ENCODE measurements around the gene DLG2.

GRCh38 chr11:83629775-83630174 lies 1997.4 kb downstream of the DLG2 start:
- TF ChIP-seq CTCF (IDR thresholded peaks at IDR 0.05; ENCODE audit: low read length) = no peak
- TF ChIP-seq EZH2 (optimal IDR thresholded peaks at IDR 0.05; ENCODE audit: low read depth, low read length) = no peak

Data from MM.1S (cell line).